Right atrium auricular region (tissue), 2 donors: Measurements from ENCODE around the gene CPT2. TPM values are rescaled to one million over a fixed set of nuclear protein-coding genes. Genes with fewer than 3 reads are reported as not detected.
A peak's percentile ranks its signal among the peaks of the same experiment; 100 is the strongest.

ENCODE experiments used
- DNase-seq: peaks from one replicate; pipeline ENCODE4 v3.0.0-alpha.2; 2019; ENCODE audit warnings: low spot score
- H3K27ac ChIP-seq, 2 donors: fragments of 200-600 bp; sonication (generic); 1 replicate in 1 of 2; 2 replicates in 1 of 2; pipeline ENCODE4 v1.5.1; 2016 to 2019
- H3K27me3 ChIP-seq, 2 donors: fragments of 200-600 bp; sonication (generic); one replicate each; pipeline versions ENCODE4 v1.5.1 to v1.6.0; 2017 to 2019
- H3K36me3 ChIP-seq: fragments of 200-600 bp; sonication (generic); one replicate; pipeline ENCODE4 v1.5.1; 2016
- H3K4me1 ChIP-seq, 2 donors: fragments of 200-600 bp; sonication (generic); one replicate each; pipeline versions ENCODE4 v1.5.1 to v1.6.0; 2017 to 2019
- H3K4me3 ChIP-seq, 2 donors: fragments of 200-600 bp; sonication (generic); 1 replicate in 1 of 2; 2 replicates in 1 of 2; pipeline ENCODE4 v1.5.1; 2017 to 2019; ENCODE audit warnings: mild to moderate bottlenecking in 1 of 2, moderate library complexity in 1 of 2
- H3K9me3 ChIP-seq, 2 donors: fragments of 200-600 bp; sonication (generic); one replicate each; pipeline ENCODE4 v1.5.1; 2019
- total RNA-seq, 2 donors: library from RNA; depleted of rRNA; stranded (reverse); fragments of >200 nt; gene quantifications; one replicate each; pipeline ENCODE4 v1.1.0, GENCODE V29; 2016
- TF ChIP-seq, protein P1 (sequence below), 2 donors: fragments of 200-600 bp; sonication (generic); IDR thresholded peaks; one replicate each; pipeline ENCODE4 v1.5.1; 2019; ENCODE audit warnings: antibody characterized with exemption in 2 of 2

Gene CPT2
- total RNA-seq, 2 donors from 2014 or later: 16.0 to 33.6 TPM

DNA sequence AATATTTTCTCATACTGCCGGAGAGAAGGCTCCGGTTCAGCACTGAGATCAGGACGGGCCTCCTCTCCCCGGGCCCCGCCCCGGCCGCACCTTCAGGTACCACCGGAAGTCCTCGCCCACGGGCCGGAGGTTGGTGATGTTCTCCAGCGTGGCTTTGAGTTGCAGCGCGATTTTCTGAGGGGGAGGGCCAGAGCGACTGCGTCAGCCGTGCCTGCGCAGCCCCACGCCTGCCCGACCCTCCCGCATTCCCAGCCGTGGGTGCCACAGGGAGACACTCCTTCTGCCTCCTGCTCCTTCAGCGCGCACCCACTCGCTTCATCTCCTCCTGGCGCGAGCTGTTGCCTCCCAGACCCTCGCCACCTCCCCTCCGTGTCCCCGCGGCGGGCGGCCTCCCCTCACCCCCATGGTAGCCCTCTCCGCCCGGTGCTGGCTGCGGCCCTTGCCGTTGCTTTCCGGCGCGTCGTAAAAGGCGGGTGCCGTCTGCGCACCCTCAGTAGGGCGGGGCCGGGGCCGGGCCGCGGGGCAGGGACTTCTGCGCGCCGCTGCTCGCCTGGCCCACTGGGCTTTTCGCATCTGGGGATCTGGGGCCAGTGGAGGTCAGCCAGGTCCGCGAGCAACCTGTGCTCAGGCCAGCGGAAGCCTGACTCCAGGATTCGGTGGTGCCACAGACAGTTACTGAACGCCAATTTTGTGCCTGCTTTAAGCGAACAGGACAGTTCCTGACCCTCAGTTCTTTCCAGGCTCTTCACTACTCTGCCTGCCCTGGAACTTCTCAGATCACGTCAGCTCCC, 23.7 kb downstream of the CPT2 start, which contains the start of gene CZIB:
TSS of gene CZIB (minus strand) at position 464 of the 791 bp plus-strand sequence. CDS start at position 405, 59 bp downstream.
- TF ChIP-seq, protein P1, sequence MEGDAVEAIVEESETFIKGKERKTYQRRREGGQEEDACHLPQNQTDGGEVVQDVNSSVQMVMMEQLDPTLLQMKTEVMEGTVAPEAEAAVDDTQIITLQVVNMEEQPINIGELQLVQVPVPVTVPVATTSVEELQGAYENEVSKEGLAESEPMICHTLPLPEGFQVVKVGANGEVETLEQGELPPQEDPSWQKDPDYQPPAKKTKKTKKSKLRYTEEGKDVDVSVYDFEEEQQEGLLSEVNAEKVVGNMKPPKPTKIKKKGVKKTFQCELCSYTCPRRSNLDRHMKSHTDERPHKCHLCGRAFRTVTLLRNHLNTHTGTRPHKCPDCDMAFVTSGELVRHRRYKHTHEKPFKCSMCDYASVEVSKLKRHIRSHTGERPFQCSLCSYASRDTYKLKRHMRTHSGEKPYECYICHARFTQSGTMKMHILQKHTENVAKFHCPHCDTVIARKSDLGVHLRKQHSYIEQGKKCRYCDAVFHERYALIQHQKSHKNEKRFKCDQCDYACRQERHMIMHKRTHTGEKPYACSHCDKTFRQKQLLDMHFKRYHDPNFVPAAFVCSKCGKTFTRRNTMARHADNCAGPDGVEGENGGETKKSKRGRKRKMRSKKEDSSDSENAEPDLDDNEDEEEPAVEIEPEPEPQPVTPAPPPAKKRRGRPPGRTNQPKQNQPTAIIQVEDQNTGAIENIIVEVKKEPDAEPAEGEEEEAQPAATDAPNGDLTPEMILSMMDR (IDR thresholded peaks at IDR 0.05): no peak
- Histone ChIP-seq H3K27ac (peak within 1 kb of the TSS; percentile 94), H3K27me3 (no peaks in the 10 kb centered on the region), H3K36me3 (peaks cover 11% of the 10 kb centered on the region), H3K4me1 (peaks cover 0 to 15% of the 10 kb centered on the region in 2 donors), H3K4me3 (peak within 1 kb of the TSS; percentile 73 to 82), H3K9me3 (no peaks in the 10 kb centered on the region)
- peak; percentile 91 for DNase-seq

- TF ChIP-seq, protein P1 (IDR thresholded peaks at IDR 0.05): no peak
- DNase-seq: no peak
- peak overlapping the region; percentile 73 to 82 for H3K4me3 ChIP-seq
- no peaks in the 10 kb centered on the region for H3K27me3 ChIP-seq
- H3K36me3 ChIP-seq: peaks cover 7% of the 10 kb centered on the region
- no peaks in the 10 kb centered on the region for H3K9me3 ChIP-seq
- H3K27ac ChIP-seq: peak overlapping the region; percentile 94
- peaks cover 0 to 15% of the 10 kb centered on the region in 2 donors for H3K4me1 ChIP-seq
Measured at GRCh38 chr1:53220962-53221286, 24.3 kb downstream of the CPT2 start.

DNA sequence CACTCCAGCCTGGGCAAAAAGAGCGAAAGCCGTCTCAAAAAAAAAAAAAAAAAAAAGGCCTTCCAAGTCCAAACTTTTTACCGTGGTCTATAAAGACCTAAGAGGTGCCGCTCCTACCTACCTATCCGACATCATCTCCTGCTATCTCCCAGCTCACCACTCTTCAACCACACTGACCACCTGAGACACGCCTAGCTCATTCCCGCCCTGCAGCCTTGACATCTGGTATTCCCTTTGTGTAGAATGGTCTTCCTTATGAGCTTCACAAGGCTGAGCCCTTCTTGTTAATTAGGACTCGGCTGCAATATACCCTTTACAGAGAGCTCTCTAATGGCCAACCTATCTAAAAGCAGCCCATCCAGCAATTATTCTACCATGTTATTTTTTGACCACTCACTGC, 41.0 kb downstream of the CPT2 start:
- Histone ChIP-seq H3K4me1 (peaks cover 0 to 29% of the 10 kb centered on the region in 2 donors), H3K9me3 (no peaks in the 10 kb centered on the region), H3K27me3 (no peaks in the 10 kb centered on the region), H3K4me3 (peak overlapping the region; percentile 88 to 99), H3K27ac (peak overlapping the region in 1 of 2 donors; percentile 83), H3K36me3 (peaks cover 29% of the 10 kb centered on the region)
- no peak for DNase-seq
- TF ChIP-seq, protein P1 (IDR thresholded peaks at IDR 0.05): no peak

GRCh38 chr1:53238197-53239155, 41.9 kb downstream of the CPT2 start, which contains the start of gene MAGOH:
MAGOH (minus strand) TSS chr1:53238518; CDS start chr1:53238448, 70 bp downstream.
- Histone ChIP-seq H3K9me3 (no peaks in the 10 kb centered on the region), H3K36me3 (peaks cover 21% of the 10 kb centered on the region), H3K27ac (peak within 1 kb of the TSS; percentile 80 to 83), H3K4me1 (peaks cover 0 to 29% of the 10 kb centered on the region in 2 donors), H3K27me3 (no peaks in the 10 kb centered on the region), H3K4me3 (peak within 1 kb of the TSS; percentile 88 to 99)
- peak; percentile 95 for DNase-seq
- TF ChIP-seq, protein P1 (IDR thresholded peaks at IDR 0.05): no peak

GRCh38 chr1:53241828-53242227, 45.2 kb downstream of the CPT2 start:
- TF ChIP-seq, protein P1 (IDR thresholded peaks at IDR 0.05): no peak
- Histone ChIP-seq H3K27ac (no peak overlapping the region), H3K9me3 (no peaks in the 10 kb centered on the region), H3K27me3 (no peaks in the 10 kb centered on the region), H3K4me3 (no peak overlapping the region), H3K36me3 (no peaks in the 10 kb centered on the region), H3K4me1 (peaks cover 0 to 16% of the 10 kb centered on the region in 2 donors)
- no peak for DNase-seq
